Activated T-cell treated with anti-CD3 and anti-CD28 coated beads for 24 hours (primary cell): ENCODE results near the gene DNAJB1.
"Not testable (repeated sequence)": the region's sequence is repeated elsewhere in the genome, so short reads cannot be mapped to it uniquely, and the experiment has no call there.

ENCODE experiments used
- DNase-seq: peaks from one replicate; pipeline ENCODE4 v3.0.0-alpha.2; 2020; ENCODE audit warnings: low read depth

DNAJB1 gene

DNA sequence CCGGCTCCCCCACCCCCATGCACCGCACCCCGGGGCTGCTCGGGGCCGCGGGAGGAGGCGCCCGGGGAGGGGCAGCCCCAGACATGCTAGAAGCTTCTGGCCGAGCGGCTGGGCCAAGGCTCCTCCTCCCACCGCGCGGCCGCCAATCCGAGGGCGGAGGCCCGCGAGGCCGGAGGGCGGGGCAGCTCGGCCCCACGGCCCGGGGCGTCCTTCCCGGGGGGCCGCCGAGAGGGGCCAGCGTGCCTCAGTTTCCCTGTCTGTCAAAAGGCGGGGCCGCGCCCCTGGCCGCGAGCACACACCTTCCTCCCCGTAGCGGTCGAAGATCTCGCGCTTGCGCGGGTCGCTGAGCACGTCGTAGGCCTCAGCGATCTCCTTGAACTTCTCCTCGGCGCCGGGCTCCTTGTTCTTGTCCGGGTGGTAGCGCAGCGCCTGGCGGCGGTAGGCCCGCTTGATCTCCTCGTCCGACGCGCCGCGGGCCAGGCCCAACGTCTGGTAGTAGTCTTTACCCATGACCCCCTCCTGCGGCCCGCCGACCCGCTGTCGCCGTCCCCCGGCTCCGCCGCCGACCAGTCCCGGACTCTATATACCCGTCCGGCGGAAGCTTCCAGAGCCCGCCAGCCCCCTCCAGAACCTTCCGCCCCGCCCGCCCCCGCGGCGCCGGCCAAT lies at the start of gene DNAJB1:
DNAJB1 (minus strand) TSS at position 558 of the 666 bp plus-strand sequence; CDS start at position 510, 48 bp downstream.
- peak; percentile 55 for DNase-seq

DNA sequence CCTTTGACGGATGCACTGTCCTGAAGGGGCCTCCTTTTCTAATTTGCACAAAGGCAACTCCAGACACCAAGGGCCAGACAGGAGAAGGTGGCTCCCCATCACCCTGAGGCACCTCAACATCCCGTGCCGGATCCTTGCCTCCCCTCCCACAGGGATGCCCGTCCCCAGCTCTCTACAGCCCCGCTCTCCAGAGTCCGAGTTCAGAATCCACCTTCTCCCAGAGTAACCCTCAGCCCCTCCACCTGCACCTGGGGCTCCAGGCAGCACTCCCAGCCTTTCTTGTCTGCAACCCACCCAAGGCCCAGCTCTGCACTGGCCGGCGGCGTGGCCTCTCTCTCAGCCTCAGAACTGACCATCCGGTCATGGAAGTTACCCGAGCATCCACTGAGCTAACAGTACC lies 48.9 kb upstream of the DNAJB1 start:
- DNase-seq, result no peak

DNA sequence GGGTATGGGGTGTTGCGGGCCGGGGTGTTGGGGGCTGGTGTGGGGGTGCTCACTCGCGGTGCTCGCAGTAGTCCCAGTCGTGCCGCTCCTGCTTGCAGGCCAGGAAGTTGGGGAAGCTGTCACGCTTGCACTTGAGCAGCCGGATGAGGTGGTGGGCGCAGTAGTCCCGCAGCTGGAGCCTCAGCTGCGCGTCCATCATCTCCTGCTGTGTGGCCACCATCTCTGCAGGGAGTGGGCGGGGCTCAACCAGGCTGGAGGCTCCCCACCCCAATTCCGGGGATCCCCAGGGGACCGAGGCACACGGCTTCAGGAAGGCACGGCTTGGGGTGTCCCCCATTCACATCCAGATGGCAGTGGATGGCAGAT lies 48.5 kb upstream of the DNAJB1 start:
- DNase-seq, result no peak

DNA sequence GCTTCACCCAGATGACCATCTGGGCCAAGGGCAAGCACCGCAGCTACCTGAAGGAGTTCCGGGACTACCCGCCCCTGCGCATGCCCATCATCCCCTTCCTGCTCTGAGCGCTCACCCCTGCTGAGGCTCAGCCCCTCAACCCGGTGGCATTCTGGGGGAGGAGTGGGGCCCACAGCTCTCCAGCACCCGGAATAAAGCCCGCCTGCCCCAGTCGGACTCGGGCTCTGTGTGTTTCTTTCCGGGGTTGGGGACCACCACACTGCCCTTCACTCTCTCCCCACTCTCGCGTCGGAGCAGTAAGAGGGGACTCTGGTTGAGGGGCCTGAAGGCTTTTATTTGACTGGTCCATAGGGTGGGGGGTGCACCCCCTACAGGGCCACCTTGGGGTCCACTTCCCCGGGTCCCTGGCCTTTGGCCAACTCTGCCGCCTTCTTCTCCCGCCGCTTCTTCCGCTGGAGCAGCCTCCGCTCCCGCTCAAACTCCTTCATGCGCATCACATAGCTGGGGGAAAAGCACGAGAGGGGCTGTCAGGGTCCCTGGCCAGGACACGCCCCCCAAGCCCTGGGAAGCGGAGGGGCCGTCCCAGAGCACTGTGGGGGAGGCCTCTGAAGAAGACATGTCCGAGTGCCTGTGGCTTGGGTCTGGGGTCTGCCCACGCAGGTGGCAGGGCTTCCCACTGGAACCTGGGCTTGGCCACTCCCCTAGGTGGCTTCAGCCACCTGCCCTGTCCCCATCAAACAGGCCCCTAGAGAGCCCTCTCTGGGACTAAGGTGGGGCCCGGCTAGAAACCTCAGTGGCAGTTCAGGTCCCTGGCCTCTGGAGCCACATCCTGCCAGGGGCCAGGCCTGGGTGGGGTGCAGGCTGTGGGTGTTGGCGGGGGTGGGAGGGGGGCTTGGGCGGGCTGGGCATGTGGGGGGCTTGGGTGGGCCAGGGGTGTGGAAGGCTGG lies 47.8 kb upstream of the DNAJB1 start:
- no peak for DNase-seq

DNA sequence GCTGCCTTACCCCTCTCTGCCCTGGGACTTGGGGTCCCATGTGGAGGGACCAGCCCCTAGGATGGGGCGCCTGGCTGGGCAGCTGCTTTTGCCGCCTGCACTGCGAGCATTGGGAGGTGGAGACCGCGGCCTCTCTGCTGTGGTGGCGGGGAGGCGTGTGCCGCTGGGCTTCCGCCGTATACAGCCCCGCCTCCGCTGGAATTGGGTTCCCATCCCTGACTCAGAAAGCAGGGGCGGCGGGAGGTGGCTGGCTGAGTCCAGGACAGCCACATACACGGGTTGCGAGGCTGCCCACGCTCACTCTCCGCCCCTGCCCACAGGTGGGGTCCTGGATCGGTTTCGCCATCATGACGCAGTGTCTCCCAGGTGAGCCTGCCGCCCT lies 47.1 kb upstream of the DNAJB1 start:
- no peak for DNase-seq

DNA sequence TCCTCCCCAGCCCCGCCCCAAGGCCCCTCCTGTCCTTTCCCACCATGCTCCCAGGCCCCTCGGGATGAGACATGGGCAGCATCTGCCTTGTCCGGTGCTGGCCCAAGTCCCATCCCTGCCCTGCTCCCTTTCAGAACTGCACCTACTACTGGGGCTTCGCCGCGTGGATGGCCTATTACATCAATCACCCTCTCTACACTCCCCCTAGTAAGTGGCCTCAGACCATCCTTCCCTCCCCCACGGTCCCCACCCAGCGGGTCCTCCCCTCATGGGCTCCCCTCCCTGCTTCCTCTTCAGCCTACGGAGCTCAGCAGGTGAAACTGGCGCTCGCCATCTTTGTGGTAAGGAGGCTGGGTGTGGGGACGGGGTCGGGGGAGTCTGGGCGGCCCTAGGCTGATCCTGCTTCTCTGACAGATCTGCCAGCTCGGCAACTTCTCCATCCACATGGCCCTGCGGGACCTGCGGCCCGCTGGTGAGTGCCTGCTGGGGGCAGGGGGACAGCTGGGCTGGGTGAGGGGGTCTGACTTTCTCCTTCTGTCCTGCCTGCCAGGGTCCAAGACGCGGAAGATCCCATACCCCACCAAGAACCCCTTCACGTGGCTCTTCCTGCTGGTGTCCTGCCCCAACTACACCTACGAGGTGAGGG lies 46.6 kb upstream of the DNAJB1 start:
- DNase-seq, result not testable (repeated sequence)

DNA sequence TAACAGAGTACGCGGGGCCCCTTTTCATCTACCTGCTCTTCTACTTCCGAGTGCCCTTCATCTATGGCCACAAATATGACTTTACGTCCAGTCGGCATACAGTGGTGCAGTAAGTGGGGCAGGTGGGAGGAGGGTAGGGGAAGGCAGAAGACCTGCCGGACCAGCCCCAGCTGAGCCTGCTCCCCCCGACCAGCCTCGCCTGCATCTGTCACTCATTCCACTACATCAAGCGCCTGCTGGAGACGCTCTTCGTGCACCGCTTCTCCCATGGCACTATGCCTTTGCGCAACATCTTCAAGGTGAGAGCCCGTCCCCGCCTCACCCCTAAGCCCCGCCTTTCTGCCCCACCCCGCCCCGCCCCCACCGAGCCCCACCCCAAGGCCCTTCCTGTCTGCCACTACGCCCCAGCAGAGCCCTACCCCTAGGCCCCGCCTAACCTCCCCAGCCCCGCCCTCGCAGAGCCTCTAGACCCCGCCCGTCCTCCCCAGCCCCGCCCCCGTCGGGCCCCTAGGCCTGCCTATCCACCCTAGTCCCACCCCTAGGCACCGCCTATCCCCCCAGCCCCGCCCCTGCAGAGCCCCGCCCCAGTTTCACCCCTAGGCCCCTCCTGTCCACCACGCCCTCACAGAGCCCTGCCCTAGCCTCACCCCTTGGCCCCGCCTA lies 45.9 kb upstream of the DNAJB1 start:
- DNase-seq, result peak; percentile 48

DNA sequence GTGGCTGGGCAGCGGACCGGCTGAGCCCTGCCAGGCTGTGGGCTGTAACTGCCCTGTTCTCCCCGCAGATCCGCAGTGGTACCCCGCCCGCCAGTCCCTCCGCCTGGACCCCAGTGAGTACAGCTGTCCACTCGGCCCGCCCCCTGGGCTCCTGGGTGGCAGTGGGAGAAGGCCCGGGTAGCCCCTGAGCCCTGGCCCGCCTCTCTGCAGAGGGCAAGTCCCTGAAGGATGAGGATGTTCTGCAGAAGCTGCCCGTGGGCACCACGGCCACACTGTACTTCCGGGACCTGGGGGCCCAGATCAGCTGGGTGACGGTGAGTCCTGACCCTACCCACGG lies 45.4 kb upstream of the DNAJB1 start:
- no peak for DNase-seq

DNA sequence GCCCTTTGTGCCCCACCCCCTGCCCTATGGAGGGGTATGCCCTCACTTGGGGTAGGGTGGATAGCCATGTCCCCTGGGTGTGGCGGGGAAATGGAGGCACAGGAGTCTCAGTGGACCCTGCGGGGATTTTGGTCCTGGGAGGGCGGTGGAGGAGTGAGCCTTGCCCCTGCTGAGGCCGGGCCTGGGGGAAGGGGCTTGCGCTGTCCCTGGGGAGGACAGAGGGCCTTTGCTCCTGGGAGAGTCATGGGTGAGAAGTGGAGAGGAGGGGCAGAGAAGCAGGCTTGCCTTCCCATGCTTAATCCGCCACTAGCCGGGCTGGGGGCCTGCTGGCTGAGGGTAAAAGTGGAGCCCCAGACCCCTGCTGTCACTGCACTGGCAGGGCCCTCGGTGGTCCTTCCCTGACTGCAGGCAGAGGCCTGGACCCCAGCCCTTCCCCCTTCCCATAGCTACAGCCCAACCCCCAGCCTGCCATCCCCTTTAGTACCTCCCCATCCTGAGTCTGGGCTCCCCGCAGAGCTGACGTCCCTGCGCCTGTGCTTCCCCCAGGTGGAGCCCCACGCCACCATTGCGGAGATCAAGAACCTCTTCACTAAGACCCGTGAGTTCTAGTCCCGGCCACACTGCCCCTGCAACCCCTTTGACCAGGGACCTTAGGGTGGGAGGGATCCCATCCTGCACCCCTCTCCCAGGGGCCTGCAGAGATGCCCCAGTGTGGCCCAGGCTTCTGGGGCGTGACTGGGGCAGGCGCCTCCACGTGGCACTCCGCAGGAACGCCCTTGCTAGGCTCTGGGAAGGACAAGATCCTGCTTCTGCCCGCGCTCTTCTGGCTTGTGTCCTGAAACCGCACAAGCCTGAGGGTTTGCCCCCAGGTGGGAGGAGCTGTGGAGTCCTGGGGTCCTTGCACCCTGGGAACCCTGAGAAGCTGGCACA lies 44.7 kb upstream of the DNAJB1 start:
- DNase-seq, result no peak

DNA sequence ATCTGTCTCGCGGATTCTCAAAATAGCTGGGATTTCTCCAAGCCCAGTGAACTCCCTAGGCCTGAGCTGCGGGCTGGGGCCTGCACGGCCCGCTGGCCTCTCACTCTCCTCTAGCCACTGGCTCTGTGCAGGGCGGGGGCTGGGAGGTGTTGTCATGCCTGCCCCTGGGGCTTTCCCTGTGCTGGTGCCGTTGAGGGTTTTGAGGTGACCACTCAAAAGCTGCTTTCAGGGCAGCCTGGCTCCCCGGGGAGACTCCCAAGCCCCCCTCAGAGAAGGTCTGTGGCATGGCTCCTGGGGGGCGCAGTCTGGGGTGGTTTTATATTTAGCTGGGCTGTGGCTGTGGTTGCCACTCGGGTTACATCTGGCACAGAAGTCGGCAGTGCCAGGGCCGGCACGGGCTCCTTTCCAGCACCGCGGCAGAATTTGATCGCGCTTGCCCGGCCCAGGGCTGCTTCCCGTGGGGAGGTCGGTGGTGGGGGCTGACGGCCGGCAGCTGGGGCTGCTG lies 43.7 kb upstream of the DNAJB1 start:
- no peak for DNase-seq

DNA sequence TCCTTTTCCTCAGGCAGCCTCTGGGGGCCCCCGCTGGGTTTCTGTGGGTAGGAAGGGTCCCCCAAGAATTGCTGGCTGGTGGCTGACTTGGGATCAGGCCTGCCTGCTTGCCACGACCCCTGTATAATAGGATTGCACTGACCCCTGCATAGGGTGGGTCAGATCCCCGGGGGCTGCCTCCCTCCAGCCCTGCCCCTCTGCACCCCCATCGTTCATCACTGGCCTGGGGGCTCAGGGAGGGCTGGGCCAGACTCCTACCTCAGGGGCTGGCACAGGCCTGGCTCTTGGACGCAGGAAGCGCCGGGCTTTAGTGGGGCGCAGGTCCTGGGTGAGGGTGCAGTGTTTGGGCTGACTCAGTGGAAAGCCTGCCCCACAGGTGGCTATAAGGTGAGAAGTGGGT lies 43.1 kb upstream of the DNAJB1 start:
- no peak for DNase-seq

DNA sequence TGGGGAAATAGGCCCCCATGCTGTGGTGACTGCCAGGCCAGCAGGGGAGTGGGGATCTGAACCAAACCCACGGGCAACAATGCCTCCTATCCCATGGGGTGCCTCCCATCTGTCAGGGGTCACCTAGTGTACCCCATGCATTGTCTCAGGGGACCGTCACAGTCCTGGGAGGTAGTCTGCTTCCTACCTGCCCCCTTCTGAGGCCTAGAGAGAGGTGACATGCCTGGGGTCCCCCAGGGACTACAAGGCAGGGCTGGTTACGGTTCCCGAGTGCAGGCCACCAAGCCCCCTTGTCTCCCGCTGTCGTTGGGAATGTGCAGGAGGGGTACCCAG lies 42.5 kb upstream of the DNAJB1 start:
- no peak for DNase-seq

DNA sequence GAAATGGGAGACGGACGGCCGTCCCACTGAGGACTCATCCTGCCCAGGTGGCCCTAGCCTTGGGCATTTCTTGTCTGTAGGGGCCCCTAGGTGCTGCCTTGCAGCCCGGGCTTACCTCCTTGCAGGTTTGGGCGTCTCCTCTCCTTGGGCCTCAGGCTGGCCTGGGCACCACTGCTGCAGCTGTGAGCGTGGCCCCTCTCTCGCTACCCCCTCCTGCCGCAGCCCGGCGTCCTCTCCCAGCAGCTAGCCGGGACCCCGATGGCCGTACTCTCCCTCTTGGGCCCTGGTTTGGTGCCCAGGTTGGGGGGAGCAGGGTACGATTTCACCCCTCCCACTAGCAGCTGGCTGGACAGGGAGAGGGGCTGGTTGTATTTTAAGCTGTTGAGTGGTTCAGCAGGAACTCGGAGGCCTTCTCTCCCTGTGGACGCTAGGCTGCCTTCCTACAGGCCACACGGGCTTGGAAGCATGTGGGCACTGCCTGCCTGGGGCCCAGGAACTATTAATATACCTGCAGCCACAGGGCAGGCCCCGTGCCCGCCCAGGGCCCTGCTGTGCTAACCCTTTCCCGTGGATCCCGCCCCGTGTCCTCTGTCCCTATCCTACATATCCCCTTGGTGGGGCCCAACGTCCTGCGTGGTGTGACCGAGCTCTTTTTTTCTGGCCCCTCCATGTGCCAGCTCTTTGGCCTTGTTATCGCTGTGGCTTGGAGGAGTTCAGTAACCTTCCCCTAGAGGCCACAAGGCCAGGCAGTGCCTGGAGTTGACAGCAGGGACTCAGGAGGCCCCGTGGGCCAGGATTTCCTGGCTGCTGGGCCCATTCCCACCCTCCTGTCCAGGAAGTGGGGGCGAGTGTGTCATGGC lies 41.9 kb upstream of the DNAJB1 start:
- DNase-seq, result no peak

DNA sequence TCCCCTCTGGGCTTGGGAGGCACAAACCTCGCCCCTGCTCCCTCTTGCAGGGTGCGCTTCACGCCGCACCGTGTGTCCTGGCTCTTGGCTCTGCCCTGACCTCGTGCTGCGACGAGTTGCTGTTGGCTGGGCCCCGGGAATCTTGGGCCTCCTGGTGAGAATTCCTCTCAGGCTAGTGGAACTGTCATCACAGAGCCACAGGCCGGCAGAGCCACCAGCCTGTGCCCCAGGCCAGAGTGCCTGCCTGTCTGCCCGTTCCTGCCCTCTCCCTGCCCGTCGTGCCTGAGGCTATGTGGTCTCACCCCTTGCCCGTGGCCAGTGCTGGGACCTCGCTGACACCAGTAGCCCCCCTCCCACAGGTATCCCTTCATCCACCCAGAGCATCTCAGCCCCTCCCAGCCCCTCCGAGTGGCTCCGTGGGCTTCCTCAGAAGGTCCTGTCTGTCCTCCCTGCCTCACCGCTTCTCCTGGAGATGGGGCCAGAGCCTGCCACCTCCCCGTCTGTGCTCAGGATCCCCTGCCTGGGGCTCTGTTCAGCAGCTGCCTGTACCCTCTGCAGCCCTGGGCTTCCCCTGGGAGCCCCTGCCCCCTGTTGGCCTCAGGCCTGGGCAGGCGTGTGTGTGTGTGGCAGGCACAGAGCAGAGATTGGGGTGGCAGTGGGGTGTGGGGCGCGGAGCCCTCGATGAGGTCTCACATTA lies 40.3 kb upstream of the DNAJB1 start:
- no peak for DNase-seq

DNA sequence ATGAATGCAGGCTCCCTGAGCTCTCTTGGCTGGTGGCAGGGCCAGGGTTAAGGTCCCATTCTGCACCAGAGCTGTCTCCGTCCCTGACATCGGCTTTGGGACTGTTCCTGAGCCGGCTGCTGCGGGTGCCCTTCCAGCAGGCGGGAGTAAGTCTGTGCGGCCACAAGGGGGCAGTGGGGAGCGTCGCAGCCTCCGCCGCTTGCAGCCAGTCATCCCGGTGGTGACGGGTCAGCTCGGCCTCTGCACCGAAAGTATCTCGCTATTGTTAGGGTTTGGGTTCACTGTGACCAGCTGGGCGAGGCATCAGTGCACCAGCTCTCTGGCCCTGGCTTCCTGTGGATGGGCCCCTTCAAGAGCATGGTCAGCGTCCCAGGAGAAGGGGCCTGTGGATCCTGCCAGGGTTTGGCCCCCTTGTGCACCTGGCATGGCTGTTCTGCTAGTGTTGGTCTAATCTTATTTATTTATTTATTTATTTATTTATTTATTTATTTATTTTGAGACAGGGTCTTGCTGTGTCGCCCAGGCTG lies 38.5 kb upstream of the DNAJB1 start:
- DNase-seq, result peak; percentile 63

DNA sequence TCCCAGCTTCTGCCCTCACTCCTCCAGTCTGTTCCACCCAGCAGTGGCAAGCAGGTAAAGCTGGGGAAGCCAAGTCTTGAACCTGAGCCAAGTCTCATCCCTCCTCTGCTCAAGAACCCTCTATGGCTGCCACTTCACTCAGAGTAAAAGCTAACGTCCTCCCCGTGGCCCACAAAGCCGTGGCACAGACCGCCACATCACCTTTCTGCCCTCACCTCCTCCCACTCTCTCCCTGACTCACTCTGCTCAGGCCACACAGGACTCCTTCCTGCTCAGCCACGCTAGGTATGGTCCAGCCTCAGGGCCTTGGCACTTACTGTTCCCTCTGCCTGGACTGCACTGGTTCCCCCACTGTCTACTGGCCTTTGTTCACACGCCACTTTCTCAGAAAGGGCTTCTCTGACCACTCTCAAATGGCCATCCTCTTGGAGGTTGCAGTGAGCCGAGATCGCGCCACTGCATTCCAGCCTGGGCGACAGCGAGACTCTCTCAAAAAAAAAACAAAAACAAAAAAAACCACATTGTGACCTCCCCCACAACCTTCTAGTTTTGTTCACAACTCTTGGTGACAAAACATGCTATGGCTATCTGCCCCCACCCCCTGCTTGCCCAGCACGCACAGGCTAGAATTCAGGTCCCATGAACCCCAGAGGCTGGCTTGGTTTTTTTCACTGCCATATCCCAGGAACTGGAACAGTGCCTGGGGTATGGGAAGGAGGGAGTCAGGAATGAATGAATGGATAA lies 37.9 kb upstream of the DNAJB1 start:
- DNase-seq, result no peak

DNA sequence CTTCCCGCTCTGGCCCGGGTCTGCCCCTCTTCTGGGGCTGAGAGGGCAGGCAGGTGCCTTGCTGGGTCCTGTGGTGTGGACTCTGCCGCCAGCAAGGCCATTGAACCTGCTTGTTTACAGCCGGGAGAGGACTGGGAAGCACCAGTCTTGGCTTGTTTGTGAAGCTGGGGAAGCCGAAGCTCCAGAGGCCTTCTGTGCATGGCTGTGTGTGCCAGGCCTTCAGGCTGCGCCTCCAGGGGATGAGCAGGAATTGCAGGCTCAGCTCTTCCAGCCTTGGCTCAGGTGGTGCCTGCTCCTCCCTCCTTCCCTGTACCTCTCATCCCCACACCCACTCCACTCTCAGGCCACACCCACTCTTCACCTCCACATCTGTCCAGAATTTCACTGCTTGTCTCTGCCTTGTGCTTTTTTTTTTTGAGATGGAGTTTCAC lies 36.2 kb upstream of the DNAJB1 start:
- no peak for DNase-seq

DNA sequence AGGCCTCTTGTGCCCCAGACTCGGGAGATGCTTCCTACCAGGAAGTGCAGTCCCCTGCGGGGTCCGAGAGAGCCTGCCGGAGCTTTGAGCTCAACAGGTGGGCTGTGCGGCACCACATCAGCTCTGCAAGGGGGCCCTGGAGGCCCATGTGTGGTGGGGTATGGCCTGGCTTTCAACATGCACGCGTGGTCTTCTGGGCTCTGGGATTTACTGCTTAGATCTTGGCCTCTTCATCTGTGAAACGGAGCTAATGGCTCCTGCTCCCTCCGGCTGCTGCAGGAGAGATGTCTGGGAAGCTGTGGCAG lies 35.7 kb upstream of the DNAJB1 start:
- DNase-seq, result no peak
